A673 (cell line): Measurements from ENCODE around the gene GLDN. TPM values are rescaled to one million over a fixed set of nuclear protein-coding genes. Genes with fewer than 3 reads are reported as not detected.
"Not testable (repeated sequence)": the region's sequence is repeated elsewhere in the genome, so short reads cannot be mapped to it uniquely, and the experiment has no call there.

Source experiments
- BruUV-seq: library from RNA; stranded (reverse); fragments of 400-500 nt; replicated peaks from 2 replicates; lab custom pipeline; 2021; lab: Mats Ljungman, UMichigan
- CTCF ChIA-PET: fragments of 300-600 bp; sonication (Branson Sonifier 250); formaldehyde crosslinking; loops from one replicate; lab custom pipeline; 2022; ENCODE audit warnings: antibody characterized with exemption; lab: Charles Lee
- POLR2A ChIA-PET: fragments of 300-600 bp; sonication (Branson Sonifier 250); formaldehyde crosslinking; loops from one replicate; lab custom pipeline; 2022; ENCODE audit warnings: antibody characterized with exemption; ENCODE audit not compliant: low non-redundant PET; lab: Charles Lee
- DNase-seq: peaks from one replicate; pipeline ENCODE4 v3.0.0-alpha.2; 2015; ENCODE audit warnings: low spot score
- H3K27ac ChIP-seq: fragments of 200-600 bp; sonication (generic); 2 replicates; pipeline ENCODE4 v1.5.1; 2016; ENCODE audit warnings: mixed run types, low read depth, mild to moderate bottlenecking, mixed read lengths, antibody characterized with exemption, low read length; ENCODE audit not compliant: poor library complexity, severe bottlenecking
- H3K27me3 ChIP-seq: fragments of 200-600 bp; sonication (generic); replicated peaks from 2 replicates; pipeline ENCODE4 v1.6.1; 2017; ENCODE audit warnings: mixed run types, low read depth, mild to moderate bottlenecking, mixed read lengths, antibody characterized with exemption, low read length; ENCODE audit not compliant: insufficient read depth, poor library complexity
- H3K36me3 ChIP-seq: fragments of 200-600 bp; sonication (generic); 2 replicates; pipeline ENCODE4 v1.6.1; 2016; ENCODE audit warnings: mixed run types, mild to moderate bottlenecking, mixed read lengths, antibody characterized with exemption, low read length; ENCODE audit not compliant: insufficient read depth, poor library complexity, severe bottlenecking
- H3K4me1 ChIP-seq: fragments of 200-600 bp; sonication (generic); 2 replicates; pipeline ENCODE4 v1.6.1; 2017; ENCODE audit warnings: mixed run types, mild to moderate bottlenecking, mixed read lengths, antibody characterized with exemption, low read length; ENCODE audit not compliant: insufficient read depth, poor library complexity, severe bottlenecking
- H3K4me3 ChIP-seq: fragments of 200-600 bp; sonication (generic); 2 replicates; pipeline ENCODE4 v1.5.1; 2016; ENCODE audit warnings: low read depth, mixed run types, mild to moderate bottlenecking, mixed read lengths, low read length; ENCODE audit not compliant: poor library complexity, severe bottlenecking
- H3K9me3 ChIP-seq: fragments of 200-600 bp; sonication (generic); 2 replicates; pipeline ENCODE4 v1.6.1; 2016; ENCODE audit warnings: mixed run types, low read depth, mild to moderate bottlenecking, mixed read lengths, antibody characterized with exemption, low read length; ENCODE audit not compliant: poor library complexity, severe bottlenecking
- CTCF ChIP-seq: fragments of 300-800, 200-600 bp; sonication (generic); conservative IDR thresholded peaks from 2 replicates; pipeline ENCODE4 v1.5.1; 2017; ENCODE audit warnings: low read depth, mild to moderate bottlenecking, antibody characterized with exemption, low read length, moderate library complexity, mixed read lengths
- EZH2 ChIP-seq: fragments of 200-600 bp; sonication (generic); IDR thresholded peaks from 2 replicates; pipeline ENCODE4 v1.6.1; 2017; ENCODE audit warnings: borderline replicate concordance, low read depth, mild to moderate bottlenecking, mixed read lengths, antibody characterized with exemption, low read length; ENCODE audit not compliant: poor library complexity, severe bottlenecking
- intact Hi-C: fragments of 100-400 bp; cut with micrococcal nuclease; formaldehyde crosslinking; loops from one replicate; pipeline ENCODE4 v1.10.0; 2022; ENCODE audit not compliant: unreplicated experiment
- total RNA-seq: library from RNA; stranded (reverse); gene quantifications from 2 replicates; pipeline ENCODE4 v1.2.3, GENCODE V29; 2021

Gene GLDN
- total RNA-seq, 1 experiment from 2014 or later = not detected

DNA sequence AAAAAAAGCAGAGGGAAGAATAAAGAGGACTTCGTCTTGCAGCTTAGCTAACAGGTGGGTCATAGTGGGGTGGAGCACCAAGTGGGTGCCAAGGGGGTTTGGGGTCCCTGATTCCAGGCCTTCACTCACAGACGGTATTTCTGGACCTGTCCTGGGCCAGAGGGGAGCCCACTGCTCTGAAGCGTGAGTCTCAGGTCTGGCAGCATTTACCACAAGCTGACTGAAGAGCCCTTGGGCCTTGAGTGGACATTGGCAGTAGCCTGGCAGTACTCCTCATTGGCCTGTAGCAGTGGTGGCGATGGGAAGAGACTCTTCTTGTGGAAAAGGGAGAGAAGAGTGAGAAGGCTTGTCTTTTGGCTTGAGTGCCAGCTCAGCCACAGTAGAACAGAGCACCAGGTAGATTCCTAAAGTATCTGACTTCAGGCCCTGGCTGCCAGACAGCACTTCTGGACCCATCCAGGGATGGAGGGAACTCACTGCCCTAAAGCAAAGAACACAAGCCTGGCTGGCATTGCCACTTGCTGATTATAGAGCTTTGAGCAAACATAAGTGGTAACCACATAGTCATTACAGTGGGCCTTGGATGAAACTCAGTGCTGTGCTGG lies 72.9 kb downstream of the GLDN start:
- no peaks in the 10 kb centered on the region for H3K36me3 ChIP-seq
- intact Hi-C loops = no loop called here
- no peak overlapping the region for H3K27ac ChIP-seq
- no peak overlapping the region for H3K4me3 ChIP-seq
- H3K9me3 ChIP-seq = no peaks in the 10 kb centered on the region
- no peak for TF ChIP-seq EZH2
- no peak for TF ChIP-seq CTCF
- no peaks in the 10 kb centered on the region for H3K27me3 ChIP-seq
- no peaks in the 10 kb centered on the region for H3K4me1 ChIP-seq
- ChIA-PET CTCF (no interaction called here), POLR2A (no interaction called here)
- no peak for DNase-seq
- no TSS peak for BruUV-seq

- no peak for DNase-seq
- ChIA-PET POLR2A (no interaction called here), CTCF (no interaction called here)
- Histone ChIP-seq H3K27me3 (no peaks in the 10 kb centered on the region), H3K9me3 (no peaks in the 10 kb centered on the region), H3K4me3 (no peak overlapping the region), H3K36me3 (no peaks in the 10 kb centered on the region), H3K27ac (no peak overlapping the region), H3K4me1 (no peaks in the 10 kb centered on the region)
- TF ChIP-seq CTCF = no peak
- no peak for TF ChIP-seq EZH2
- intact Hi-C loops = no loop called here
- BruUV-seq = no TSS peak
These were observed 74.7 kb downstream of the GLDN start for GRCh38 chr15:51416129-51416528.

DNA sequence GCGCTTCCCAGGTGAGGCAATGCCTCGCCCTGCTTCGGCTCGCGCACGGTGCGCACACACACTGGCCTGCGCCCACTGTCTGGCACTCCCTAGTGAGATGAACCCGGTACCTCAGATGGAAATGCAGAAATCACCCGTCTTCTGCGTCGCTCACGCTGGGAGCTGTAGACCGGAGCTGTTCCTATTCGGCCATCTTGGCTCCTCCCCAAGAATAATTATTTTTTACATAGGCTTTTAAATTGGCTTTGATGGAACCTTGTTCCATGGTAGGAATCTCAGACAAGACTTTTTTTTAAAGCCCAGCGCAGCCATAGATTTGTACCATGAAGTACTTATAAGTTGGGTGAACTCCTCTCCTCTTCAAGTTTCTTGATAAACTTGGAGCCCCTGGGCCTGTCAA lies 81.6 kb downstream of the GLDN start:
- H3K4me1 ChIP-seq, H3K27me3 ChIP-seq, H3K27ac ChIP-seq, DNase-seq, POLR2A ChIA-PET, intact Hi-C loops, BruUV-seq, H3K9me3 ChIP-seq, CTCF ChIA-PET, H3K36me3 ChIP-seq, H3K4me3 ChIP-seq: not testable (repeated sequence)

DNA sequence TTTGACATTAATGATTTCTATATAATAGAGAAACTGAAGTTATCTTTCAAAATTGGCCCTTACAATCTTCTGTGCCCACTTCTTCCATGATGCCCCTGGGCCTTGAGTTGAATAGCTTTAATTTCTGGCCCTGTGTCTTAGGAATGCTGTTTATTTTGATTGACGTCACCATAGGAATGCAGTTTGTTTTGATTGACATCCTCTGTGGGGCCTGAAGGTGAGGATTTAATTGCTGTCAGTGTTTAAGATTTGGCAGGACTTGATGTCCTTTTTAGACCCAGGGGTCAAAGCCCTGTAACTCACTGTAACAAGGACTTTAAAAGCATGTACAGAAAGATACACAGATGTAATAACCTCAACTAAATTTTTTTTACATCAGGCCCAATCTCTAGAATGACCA lies 83.3 kb downstream of the GLDN start:
- BruUV-seq = no TSS peak
- H3K9me3 ChIP-seq = no peaks in the 10 kb centered on the region
- no peak overlapping the region for H3K27ac ChIP-seq
- CTCF ChIA-PET = no interaction called here
- H3K4me3 ChIP-seq = no peak overlapping the region
- intact Hi-C loops = no loop called here
- no peak for DNase-seq
- no peaks in the 10 kb centered on the region for H3K4me1 ChIP-seq
- no peaks in the 10 kb centered on the region for H3K27me3 ChIP-seq
- POLR2A ChIA-PET = no interaction called here
- H3K36me3 ChIP-seq = no peaks in the 10 kb centered on the region
- TF ChIP-seq CTCF = no peak
- TF ChIP-seq EZH2 = no peak
